ENCODE results near the gene CSTF1. TPM values are rescaled to one million over a fixed set of nuclear protein-coding genes. Genes with fewer than 3 reads are reported as not detected.

The CSTF1 gene
- total RNA-seq, 1 donor from 2014 or later: 38.6 TPM

DNA sequence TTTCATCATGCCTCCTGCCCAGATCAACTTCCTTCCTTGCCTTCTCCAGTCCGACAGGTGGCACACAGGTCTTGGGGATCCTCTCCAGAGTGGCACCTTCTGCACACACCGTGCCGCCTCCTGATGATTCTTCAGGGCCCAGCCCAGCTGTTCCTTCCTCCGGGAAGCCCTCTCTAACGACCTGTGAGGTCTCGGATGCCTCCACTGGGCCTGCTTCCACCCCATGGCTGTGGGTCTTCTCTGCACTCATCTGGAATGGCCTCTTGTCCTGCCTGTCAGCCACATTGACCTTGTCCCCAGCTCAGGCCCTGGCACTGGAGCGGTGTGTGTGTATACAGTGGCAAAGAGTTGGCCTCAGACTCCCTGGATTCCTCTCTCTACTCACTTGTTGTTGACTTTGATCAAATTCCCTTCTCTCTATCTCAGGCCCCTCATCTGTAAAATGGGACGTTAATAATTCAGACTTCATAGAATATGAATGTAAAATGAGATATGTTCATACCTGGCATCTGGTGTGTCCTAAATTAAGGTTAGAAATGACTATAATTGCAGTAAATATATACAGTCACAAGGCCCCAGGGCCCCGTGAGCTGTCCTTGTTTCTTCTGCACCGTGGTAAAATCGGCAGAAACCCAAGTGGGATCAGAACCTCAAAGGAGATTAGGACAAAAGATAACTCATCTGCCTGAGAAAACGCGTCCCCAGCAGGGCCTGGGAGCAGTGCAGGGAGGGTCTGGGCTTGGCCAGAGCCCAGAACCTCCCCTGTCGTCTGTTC is 32.1 kb upstream of the CSTF1 start:
- no peak for TF ChIP-seq CTCF (IDR thresholded peaks at IDR 0.05)
- H3K9me3 Mint-ChIP-seq (ENCODE audit: unreplicated experiment): no peaks in the 10 kb centered on the region
- H3K27me3 Mint-ChIP-seq (ENCODE audit: unreplicated experiment): peaks cover 5% of the 10 kb centered on the region
- H3K36me3 Mint-ChIP-seq (ENCODE audit: unreplicated experiment): peaks cover 7% of the 10 kb centered on the region
- H3K27ac Mint-ChIP-seq (ENCODE audit: unreplicated experiment): peak overlapping the region; percentile 93
- peaks cover 23% of the 10 kb centered on the region for H3K4me1 Mint-ChIP-seq (ENCODE audit: unreplicated experiment)
- H3K4me3 Mint-ChIP-seq (ENCODE audit: unreplicated experiment): peak overlapping the region; percentile 89
- no peak for DNase-seq (ENCODE audit: extremely low spot score, unreplicated experiment)

DNA sequence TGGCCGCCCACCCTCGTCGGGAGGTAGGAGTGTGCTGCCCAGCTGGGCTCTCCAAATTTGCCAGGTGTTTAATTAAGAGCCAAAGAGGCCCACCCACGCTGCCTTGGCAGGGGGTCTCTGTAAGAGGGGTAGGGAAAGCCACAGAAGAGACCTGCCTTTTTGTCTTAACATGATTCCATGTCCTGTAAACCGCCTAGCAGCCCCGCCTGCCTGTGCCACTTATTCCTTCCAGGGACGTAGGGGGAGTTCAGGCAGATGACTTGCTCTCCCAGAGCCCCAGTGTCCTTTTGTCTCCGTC is 31.6 kb upstream of the CSTF1 start:
- Mint-ChIP-seq H3K4me1 (ENCODE audit: unreplicated experiment) (peaks cover 23% of the 10 kb centered on the region), H3K9me3 (ENCODE audit: unreplicated experiment) (no peaks in the 10 kb centered on the region), H3K36me3 (ENCODE audit: unreplicated experiment) (peaks cover 7% of the 10 kb centered on the region), H3K4me3 (ENCODE audit: unreplicated experiment) (peak overlapping the region; percentile 89), H3K27ac (ENCODE audit: unreplicated experiment) (no peak overlapping the region), H3K27me3 (ENCODE audit: unreplicated experiment) (peaks cover 5% of the 10 kb centered on the region)
- no peak for DNase-seq (ENCODE audit: extremely low spot score, unreplicated experiment)
- TF ChIP-seq CTCF (IDR thresholded peaks at IDR 0.05): no peak

DNA sequence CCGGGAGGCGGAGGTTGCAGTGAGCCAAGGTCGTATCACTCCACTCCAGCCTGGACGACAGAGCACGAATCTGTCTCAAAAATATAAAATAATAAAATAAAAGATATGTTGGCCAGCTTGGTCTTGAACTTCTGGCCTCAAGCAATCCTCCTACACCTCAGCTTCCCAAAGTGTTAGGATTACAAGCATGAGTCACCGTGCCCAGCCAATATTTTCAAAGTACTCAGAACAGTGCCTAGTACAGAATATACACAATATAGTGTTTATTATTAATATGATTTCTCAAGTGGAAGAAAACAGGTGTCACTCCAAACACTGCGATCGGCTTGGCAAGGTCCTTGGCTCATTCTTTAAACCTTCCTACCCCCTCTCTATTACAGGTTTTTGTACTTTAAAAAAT is 30.5 kb upstream of the CSTF1 start:
- TF ChIP-seq CTCF (IDR thresholded peaks at IDR 0.05): no peak
- H3K27ac Mint-ChIP-seq (ENCODE audit: unreplicated experiment): no peak overlapping the region
- H3K4me3 Mint-ChIP-seq (ENCODE audit: unreplicated experiment): no peak overlapping the region
- peaks cover 4% of the 10 kb centered on the region for H3K27me3 Mint-ChIP-seq (ENCODE audit: unreplicated experiment)
- no peak for DNase-seq (ENCODE audit: extremely low spot score, unreplicated experiment)
- H3K36me3 Mint-ChIP-seq (ENCODE audit: unreplicated experiment): peaks cover 17% of the 10 kb centered on the region
- H3K4me1 Mint-ChIP-seq (ENCODE audit: unreplicated experiment): peaks cover 23% of the 10 kb centered on the region
- H3K9me3 Mint-ChIP-seq (ENCODE audit: unreplicated experiment): no peaks in the 10 kb centered on the region

DNA sequence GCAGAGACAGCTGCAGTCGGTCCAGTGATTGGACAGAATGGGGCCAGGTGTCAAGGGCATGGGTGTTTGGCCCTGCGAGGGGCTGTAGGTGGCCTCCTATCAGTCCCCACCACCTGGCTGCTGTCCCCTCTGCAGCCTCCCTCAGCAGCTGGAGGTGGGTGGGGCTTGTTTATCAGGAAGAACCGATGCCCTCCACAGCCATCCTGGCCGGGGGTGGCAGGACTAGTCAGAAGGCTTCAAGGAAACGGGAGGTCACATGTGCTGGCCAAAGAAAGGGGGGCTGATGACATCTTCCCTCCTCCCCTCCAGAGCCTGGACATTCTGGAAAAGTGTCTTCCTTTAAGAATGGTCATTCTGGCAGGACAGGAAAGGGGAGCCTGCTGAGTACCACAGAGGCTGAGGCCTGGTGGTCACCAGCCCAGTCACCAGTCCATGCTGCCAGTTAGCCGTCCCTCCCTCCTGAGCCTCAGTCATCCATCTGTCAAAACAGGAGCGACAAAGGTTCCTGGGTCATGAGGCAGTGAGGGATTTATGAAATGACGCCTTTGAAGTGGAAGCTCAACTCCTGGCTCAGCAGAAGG is 29.5 kb upstream of the CSTF1 start:
- H3K36me3 Mint-ChIP-seq (ENCODE audit: unreplicated experiment): peaks cover 24% of the 10 kb centered on the region
- H3K4me1 Mint-ChIP-seq (ENCODE audit: unreplicated experiment): peaks cover 23% of the 10 kb centered on the region
- no peaks in the 10 kb centered on the region for H3K27me3 Mint-ChIP-seq (ENCODE audit: unreplicated experiment)
- TF ChIP-seq CTCF (IDR thresholded peaks at IDR 0.05): no peak
- no peak overlapping the region for H3K4me3 Mint-ChIP-seq (ENCODE audit: unreplicated experiment)
- DNase-seq (ENCODE audit: extremely low spot score, unreplicated experiment): peak; percentile 69
- H3K27ac Mint-ChIP-seq (ENCODE audit: unreplicated experiment): no peak overlapping the region
- no peaks in the 10 kb centered on the region for H3K9me3 Mint-ChIP-seq (ENCODE audit: unreplicated experiment)

GRCh38 chr20:56363491-56363890 is 29.0 kb upstream of the CSTF1 start:
- H3K27me3 Mint-ChIP-seq (ENCODE audit: unreplicated experiment): no peaks in the 10 kb centered on the region
- peaks cover 27% of the 10 kb centered on the region for H3K36me3 Mint-ChIP-seq (ENCODE audit: unreplicated experiment)
- H3K4me1 Mint-ChIP-seq (ENCODE audit: unreplicated experiment): peaks cover 22% of the 10 kb centered on the region
- no peak overlapping the region for H3K4me3 Mint-ChIP-seq (ENCODE audit: unreplicated experiment)
- H3K9me3 Mint-ChIP-seq (ENCODE audit: unreplicated experiment): no peaks in the 10 kb centered on the region
- no peak overlapping the region for H3K27ac Mint-ChIP-seq (ENCODE audit: unreplicated experiment)
- TF ChIP-seq CTCF (IDR thresholded peaks at IDR 0.05): no peak
- DNase-seq (ENCODE audit: extremely low spot score, unreplicated experiment): peak; percentile 44
